Vagina (tissue), 2 donors: ENCODE data around the gene ADARB2.

Experiments used
- CTCF ChIP-seq, 3 experiments: fragments of 450-650 bp in 2 of 3; fragments of 200-600 bp in 1 of 3; sonication (generic) in 1 of 3; IDR thresholded peaks; one replicate each; pipeline ENCODE4 v1.5.1; 2017 to 2019; ENCODE audit warnings: antibody characterized with exemption in 3 of 3, mild to moderate bottlenecking in 2 of 3, moderate library complexity in 2 of 3
- POLR2A ChIP-seq, 2 donors: fragments of 450-650 bp; IDR thresholded peaks; one replicate each; pipeline ENCODE4 v1.6.1; 2017; ENCODE audit warnings: antibody characterized with exemption in 2 of 2, mild to moderate bottlenecking in 2 of 2, moderate library complexity in 2 of 2
- POLR2AphosphoS5 ChIP-seq, 2 donors: sonication (generic); formaldehyde crosslinking; IDR thresholded peaks; one replicate each; pipeline ENCODE4 v1.9.0; 2017; ENCODE audit warnings: antibody characterized with exemption in 2 of 2, mild to moderate bottlenecking in 2 of 2, low read depth in 1 of 2; ENCODE audit not compliant: insufficient read depth in 1 of 2

GRCh38 chr10:1696106-1696505 is 41.2 kb downstream of the ADARB2 start:
- TF ChIP-seq POLR2AphosphoS5 (IDR thresholded peaks at IDR 0.05; ENCODE audit: insufficient read depth in 1 of 2, low read depth in 1 of 2) (no peak), CTCF (IDR thresholded peaks at IDR 0.05) (no peak), POLR2A (IDR thresholded peaks at IDR 0.05) (no peak)
